GM21515 (cell line): ENCODE results near the gene SCFD2.
"Not testable (repeated sequence)": the region's sequence is repeated elsewhere in the genome, so short reads cannot be mapped to it uniquely, and the experiment has no call there.

Experiments
- ATAC-seq: cut with Tn5 transposase; IDR thresholded peaks from one replicate; pipeline ENCODE4 v1.9.1; 2021; ENCODE audit not compliant: unreplicated experiment

Gene SCFD2

GRCh38 chr4:53150631-53151488 lies 215.0 kb downstream of the SCFD2 start:
- ATAC-seq, result no peak

GRCh38 chr4:53147711-53148110 lies 218.2 kb downstream of the SCFD2 start:
- ATAC-seq, result no peak

- ATAC-seq, result no peak
Measured at GRCh38 chr4:53147197-53147596, 218.7 kb downstream of the SCFD2 start.

- ATAC-seq, result no peak
Measured at GRCh38 chr4:53141308-53141707, 224.6 kb downstream of the SCFD2 start.

GRCh38 chr4:53139256-53139655 lies 226.6 kb downstream of the SCFD2 start:
- ATAC-seq, result not testable (repeated sequence)

GRCh38 chr4:53137468-53137867 lies 228.4 kb downstream of the SCFD2 start:
- ATAC-seq, result no peak

- no peak for ATAC-seq
Measured at GRCh38 chr4:53136954-53137353, 228.9 kb downstream of the SCFD2 start.

GRCh38 chr4:53132132-53132891 lies 233.5 kb downstream of the SCFD2 start:
- no peak for ATAC-seq

GRCh38 chr4:53131562-53131925 lies 234.3 kb downstream of the SCFD2 start:
- ATAC-seq, result no peak

- ATAC-seq, result no peak
Measured at GRCh38 chr4:53130896-53131561, 234.8 kb downstream of the SCFD2 start.

- no peak for ATAC-seq
Measured at GRCh38 chr4:53128706-53129357, 237.0 kb downstream of the SCFD2 start.

- no peak for ATAC-seq
Measured at GRCh38 chr4:53128231-53128630, 237.6 kb downstream of the SCFD2 start.

GRCh38 chr4:53127365-53127764 lies 238.5 kb downstream of the SCFD2 start:
- no peak for ATAC-seq

GRCh38 chr4:53126099-53126498 lies 239.8 kb downstream of the SCFD2 start:
- ATAC-seq, result no peak

GRCh38 chr4:53123819-53124218 lies 242.0 kb downstream of the SCFD2 start:
- ATAC-seq, result no peak

GRCh38 chr4:53123171-53123570 lies 242.7 kb downstream of the SCFD2 start:
- no peak for ATAC-seq

- ATAC-seq, result no peak
Measured at GRCh38 chr4:53122280-53123116, 243.4 kb downstream of the SCFD2 start.

GRCh38 chr4:53121264-53121865 lies 244.5 kb downstream of the SCFD2 start:
- ATAC-seq, result no peak

GRCh38 chr4:53120778-53121177 lies 245.1 kb downstream of the SCFD2 start:
- ATAC-seq, result no peak

- ATAC-seq, result no peak
Measured at GRCh38 chr4:53119680-53120079, 246.2 kb downstream of the SCFD2 start.
